ENCODE measurements around the gene COASY.
"Not testable (repeated sequence)": the region's sequence is repeated elsewhere in the genome, so short reads cannot be mapped to it uniquely, and the experiment has no call there.

COASY gene

GRCh38 chr17:42598905-42599304 is 37.0 kb downstream of the COASY start:
- H3K4me3 Mint-ChIP-seq = peak overlapping the region; percentile 4
- no peaks in the 10 kb centered on the region for H3K27me3 Mint-ChIP-seq
- no peaks in the 10 kb centered on the region for H3K9me3 Mint-ChIP-seq (ENCODE audit: low read depth)
- peak overlapping the region; percentile 2 for H3K27ac Mint-ChIP-seq
- peaks cover 31% of the 10 kb centered on the region for H3K4me1 Mint-ChIP-seq (ENCODE audit: low read depth)
- H3K36me3 Mint-ChIP-seq = no peaks in the 10 kb centered on the region

DNA sequence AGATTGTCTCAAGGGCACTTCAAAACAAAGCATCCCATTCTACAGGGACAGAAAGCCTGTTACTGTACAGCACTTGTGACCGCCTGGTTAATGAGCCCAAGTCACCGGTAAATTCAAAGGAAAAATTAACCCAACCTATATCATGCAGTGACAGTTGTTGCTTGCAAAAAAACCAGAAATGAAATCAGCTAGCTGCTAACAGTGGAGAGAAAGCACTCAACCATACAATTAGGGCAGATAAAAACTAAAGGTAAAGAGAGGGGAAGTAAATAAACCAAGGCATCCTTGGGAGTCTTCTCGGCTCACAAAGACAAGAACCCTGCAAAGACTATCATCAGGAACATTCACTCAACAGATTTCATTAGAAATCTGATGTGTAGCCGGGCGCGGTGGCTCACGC is 41.4 kb downstream of the COASY start:
- Mint-ChIP-seq H3K36me3 (peaks cover 2% of the 10 kb centered on the region), H3K4me1 (ENCODE audit: low read depth) (peaks cover 67% of the 10 kb centered on the region), H3K4me3 (peak overlapping the region; percentile 32), H3K9me3 (ENCODE audit: low read depth) (no peaks in the 10 kb centered on the region), H3K27ac (peak overlapping the region; percentile 56), H3K27me3 (no peaks in the 10 kb centered on the region)

GRCh38 chr17:42607769-42608168 is 45.8 kb downstream of the COASY start:
- H3K4me3 Mint-ChIP-seq = peak overlapping the region; percentile 100
- peaks cover 4% of the 10 kb centered on the region for H3K36me3 Mint-ChIP-seq
- no peaks in the 10 kb centered on the region for H3K27me3 Mint-ChIP-seq
- peak overlapping the region; percentile 98 for H3K27ac Mint-ChIP-seq
- no peaks in the 10 kb centered on the region for H3K9me3 Mint-ChIP-seq (ENCODE audit: low read depth)
- peaks cover 56% of the 10 kb centered on the region for H3K4me1 Mint-ChIP-seq (ENCODE audit: low read depth)

- Mint-ChIP-seq H3K27me3 (no peaks in the 10 kb centered on the region), H3K4me1 (ENCODE audit: low read depth) (peaks cover 49% of the 10 kb centered on the region), H3K27ac (peak overlapping the region; percentile 98), H3K36me3 (peaks cover 4% of the 10 kb centered on the region), H3K9me3 (ENCODE audit: low read depth) (no peaks in the 10 kb centered on the region), H3K4me3 (peak overlapping the region; percentile 100)
Measured at GRCh38 chr17:42608305-42609181, 46.6 kb downstream of the COASY start.

GRCh38 chr17:42609182-42609813 is 47.4 kb downstream of the COASY start, which contains the start of the genes RETREG3 and TUBG1:
Gene RETREG3 (minus strand): TSS chr17:42609374. CDS start chr17:42609324, 50 bp downstream.
Gene TUBG1 (plus strand): TSS chr17:42609683. CDS start chr17:42609738, 55 bp downstream.
- Mint-ChIP-seq H3K36me3 (peaks cover 4% of the 10 kb centered on the region), H3K27me3 (no peaks in the 10 kb centered on the region), H3K4me1 (ENCODE audit: low read depth) (peaks cover 44% of the 10 kb centered on the region)

DNA sequence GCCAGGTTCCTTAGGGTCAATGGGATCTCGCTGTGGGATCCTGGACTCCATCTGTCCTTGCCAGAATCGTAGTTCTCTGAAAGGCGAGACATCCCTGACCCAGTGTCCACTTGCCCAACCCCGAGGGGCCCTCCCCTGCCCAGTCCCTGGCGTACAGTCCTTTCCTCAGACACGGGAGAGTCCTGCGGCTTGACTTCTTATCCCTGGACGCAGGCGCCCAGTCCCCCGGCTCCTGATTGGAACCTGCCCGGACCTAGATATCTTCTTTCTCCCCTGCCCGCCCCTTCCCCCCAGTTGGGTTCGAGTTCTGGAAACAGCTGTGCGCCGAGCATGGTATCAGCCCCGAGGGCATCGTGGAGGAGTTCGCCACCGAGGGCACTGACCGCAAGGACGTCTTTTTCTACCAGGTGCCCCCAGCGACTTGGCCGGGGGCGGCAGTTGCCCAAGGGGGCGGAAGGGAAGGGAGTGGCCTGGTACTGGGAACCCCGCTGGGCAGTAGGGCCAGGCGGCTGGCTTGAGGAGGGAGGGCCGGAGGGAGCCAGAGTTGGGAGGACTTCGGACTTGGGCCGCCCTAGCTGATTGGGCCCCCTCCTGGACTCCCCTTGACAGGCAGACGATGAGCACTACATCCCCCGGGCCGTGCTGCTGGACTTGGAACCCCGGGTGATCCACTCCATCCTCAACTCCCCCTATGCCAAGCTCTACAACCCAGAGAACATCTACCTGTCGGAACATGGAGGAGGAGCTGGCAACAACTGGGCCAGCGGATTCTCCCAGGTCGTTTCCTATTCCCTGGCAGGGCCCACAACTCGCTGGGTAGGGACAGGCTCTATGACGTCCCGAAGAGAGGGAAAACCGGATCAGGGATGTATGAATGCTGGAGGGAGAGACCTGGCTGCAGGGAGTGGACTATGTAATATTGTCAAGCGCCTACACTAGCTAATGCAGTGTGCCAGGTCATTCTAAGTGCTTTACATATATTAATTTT is 48.2 kb downstream of the COASY start:
- peaks cover 36% of the 10 kb centered on the region for H3K4me1 Mint-ChIP-seq (ENCODE audit: low read depth)

More at GRCh38 chr17:42609182-42609813, 47.4 kb downstream of the COASY start, which contains the start of the genes RETREG3 and TUBG1:
- Mint-ChIP-seq H3K9me3 (ENCODE audit: low read depth) (no peaks in the 10 kb centered on the region), H3K4me3 (peak within 1 kb of the TSS; percentile 100), H3K27ac (peak within 1 kb of the TSS; percentile 98)

GRCh38 chr17:42612013-42612412 is 50.1 kb downstream of the COASY start:
- Mint-ChIP-seq H3K27me3 (no peaks in the 10 kb centered on the region), H3K4me1 (ENCODE audit: low read depth) (peaks cover 17% of the 10 kb centered on the region), H3K4me3 (peak overlapping the region; percentile 33), H3K36me3 (peaks cover 6% of the 10 kb centered on the region), H3K9me3 (ENCODE audit: low read depth) (no peaks in the 10 kb centered on the region), H3K27ac (no peak overlapping the region)

More for the DNA sequence above, 48.2 kb downstream of the COASY start:
- H3K4me3 Mint-ChIP-seq = peak overlapping the region; percentile 100
- not testable (repeated sequence) for H3K9me3 Mint-ChIP-seq (ENCODE audit: low read depth); H3K27me3 Mint-ChIP-seq; H3K36me3 Mint-ChIP-seq
- peak overlapping the region; percentile 98 for H3K27ac Mint-ChIP-seq

- Mint-ChIP-seq H3K4me1 (ENCODE audit: low read depth) (peaks cover 4% of the 10 kb centered on the region), H3K27ac (no peak overlapping the region), H3K36me3 (peaks cover 6% of the 10 kb centered on the region)
Measured at GRCh38 chr17:42613699-42614295, 51.8 kb downstream of the COASY start.

More at GRCh38 chr17:42613699-42614295, 51.8 kb downstream of the COASY start:
- Mint-ChIP-seq H3K9me3 (ENCODE audit: low read depth) (no peaks in the 10 kb centered on the region), H3K27me3 (no peaks in the 10 kb centered on the region), H3K4me3 (no peak overlapping the region)
